HCT116 (cell line): ENCODE data around the gene FAM76B. TPM values are rescaled to one million over a fixed set of nuclear protein-coding genes. Genes with fewer than 3 reads are reported as not detected.

Experiments
- ATAC-seq: fragments of 200-7000 bp; cut with Tn5 transposase; 2 replicates; pipeline ENCODE4 v1.9.1; 2020; ENCODE audit warnings: mild to moderate bottlenecking, moderate library complexity
- BruUV-seq: library from RNA; stranded (reverse); fragments of 400-500 nt; replicated peaks from 2 replicates; lab custom pipeline; 2021; lab: Mats Ljungman, UMichigan
- CTCF ChIA-PET: fragments of 300-600 bp; sonication (Branson Sonifier 250); formaldehyde crosslinking; loops from one replicate; lab custom pipeline; 2021; ENCODE audit warnings: antibody characterized with exemption; lab: Charles Lee
- POLR2A ChIA-PET: fragments of 300-600, 350-600 bp; sonication (Branson Sonifier 250); formaldehyde crosslinking; loops from one replicate; lab custom pipeline; 2021; ENCODE audit warnings: antibody characterized with exemption; lab: Charles Lee
- RAD21 ChIA-PET, 2 experiments: fragments of 300-600 bp; sonication (Branson Sonifier 250); formaldehyde crosslinking; loops; one replicate each; lab custom pipeline; 2023; ENCODE audit warnings: low total read pairs in 2 of 2; ENCODE audit not compliant: uncharacterized antibody in 2 of 2, unreplicated experiment in 2 of 2, low non-redundant PET in 1 of 2; lab: Charles Lee
- DNase-seq: peaks from one replicate; pipeline ENCODE4 v3.0.0-alpha.2; 2010; ENCODE audit warnings: low read depth, low spot score
- H2AFZ ChIP-seq: fragments of 200-600 bp; shearing (Covaris generic), sonication (generic); 2 replicates; pipeline ENCODE4 v1.6.1; 2017; ENCODE audit warnings: low read depth, mixed run types, mixed read lengths, antibody characterized with exemption, low read length; ENCODE audit not compliant: poor library complexity, severe bottlenecking
- H3K27ac ChIP-seq: 2 replicates; pipeline ENCODE4 v1.5.1; 2012; ENCODE audit warnings: low read depth, low read length
- H3K27me3 ChIP-seq: fragments of 200-600 bp; sonication (generic); 2 replicates; pipeline ENCODE4 v1.6.1; 2016; ENCODE audit warnings: mixed run types, low read length, mixed read lengths; ENCODE audit not compliant: insufficient read depth
- H3K36me3 ChIP-seq, 2 experiments: fragments of 200-500 bp in 1 of 2; fragments of 200-600 bp in 1 of 2; sonication (Bioruptor generic) in 1 of 2; sonication (generic) in 1 of 2; 2 replicates each; pipeline versions ENCODE4 v1.5.1 to v1.6.1; 2014 to 2016; ENCODE audit warnings: low read length in 2 of 2, inconsistent platforms in 1 of 2, mixed read lengths in 1 of 2, mixed run types in 1 of 2; ENCODE audit not compliant: insufficient read depth in 2 of 2, control insufficient read depth in 1 of 2
- H3K4me1 ChIP-seq, 2 experiments: fragments of 200-600 bp in 1 of 2; sonication (generic) in 1 of 2; 2 replicates each; pipeline versions ENCODE4 v1.5.1 to v1.6.1; 2012 to 2017; ENCODE audit warnings: low read length in 2 of 2, inconsistent platforms in 1 of 2, mild to moderate bottlenecking in 1 of 2, mixed read lengths in 1 of 2, mixed run types in 1 of 2, moderate library complexity in 1 of 2; ENCODE audit not compliant: insufficient read depth in 2 of 2, control insufficient read depth in 1 of 2
- H3K4me2 ChIP-seq: fragments of 200-600 bp; sonication (generic); 2 replicates; pipeline ENCODE4 v1.6.1; 2017; ENCODE audit warnings: mixed run types, low read length, mixed read lengths
- H3K4me3 ChIP-seq, 2 experiments: fragments of 200-600 bp in 1 of 2; sonication (generic) in 1 of 2; replicated peaks in 1 of 2; 2 replicates each; pipeline ENCODE4 v1.5.1; 2011 to 2016; ENCODE audit warnings: low read length in 2 of 2, control low read depth in 1 of 2, low read depth in 1 of 2, mild to moderate bottlenecking in 1 of 2, mixed read lengths in 1 of 2, mixed run types in 1 of 2
- H3K79me2 ChIP-seq: fragments of 200-600 bp; sonication (generic); 2 replicates; pipeline ENCODE4 v1.6.1; 2017; ENCODE audit warnings: mild to moderate bottlenecking, mixed run types, low read length, moderate library complexity, mixed read lengths; ENCODE audit not compliant: insufficient read depth
- H3K9ac ChIP-seq: fragments of 200-600 bp; sonication (generic); 2 replicates; pipeline ENCODE4 v1.6.1; 2016; ENCODE audit warnings: low read length, mixed read lengths
- H3K9me2 ChIP-seq: fragments of 200-600 bp; sonication (generic), shearing (Covaris generic); 2 replicates; pipeline ENCODE4 v1.6.1; 2017; ENCODE audit warnings: mixed run types, mild to moderate bottlenecking, moderate library complexity; ENCODE audit not compliant: insufficient read depth
- H3K9me3 ChIP-seq, 2 experiments: fragments of 200-500 bp in 1 of 2; fragments of 200-600 bp in 1 of 2; sonication (Bioruptor generic) in 1 of 2; sonication (generic) in 1 of 2; 2 replicates each; pipeline ENCODE4 v1.6.1; 2014 to 2017; ENCODE audit warnings: low read length in 2 of 2, mixed read lengths in 2 of 2, inconsistent platforms in 1 of 2, low read depth in 1 of 2, mild to moderate bottlenecking in 1 of 2, mixed run types in 1 of 2, moderate library complexity in 1 of 2; ENCODE audit not compliant: control insufficient read depth in 1 of 2, insufficient read depth in 1 of 2
- H4K20me1 ChIP-seq: fragments of 200-600 bp; sonication (generic), shearing (Covaris generic); 2 replicates; pipeline ENCODE4 v1.6.1; 2017; ENCODE audit warnings: mixed run types, mild to moderate bottlenecking, moderate library complexity; ENCODE audit not compliant: insufficient read depth
- CEBPB ChIP-seq: IDR thresholded peaks from 2 replicates; pipeline ENCODE4 v1.6.1; 2012; ENCODE audit warnings: low read depth
- EGR1 ChIP-seq: IDR thresholded peaks from 2 replicates; pipeline ENCODE4 v1.6.1; 2012; ENCODE audit warnings: low read depth
- ELF1 ChIP-seq: IDR thresholded peaks from 2 replicates; pipeline ENCODE4 v1.6.1; 2012; ENCODE audit warnings: low read depth, borderline replicate concordance
- EZH2 ChIP-seq: fragments of 200-600 bp; sonication (generic); IDR thresholded peaks from 2 replicates; pipeline ENCODE4 v1.6.1; 2017; ENCODE audit warnings: antibody characterized with exemption, mixed run types
- EZH2phosphoT487 ChIP-seq: fragments of 200-600 bp; IDR thresholded peaks from 2 replicates; pipeline ENCODE4 v1.6.1; 2018; ENCODE audit warnings: antibody characterized with exemption, borderline replicate concordance
- JUND ChIP-seq: IDR thresholded peaks from 2 replicates; pipeline ENCODE4 v1.6.1; 2012
- POLR2A ChIP-seq: IDR thresholded peaks from 2 replicates; pipeline ENCODE4 v1.7.0; 2011; ENCODE audit warnings: borderline replicate concordance; ENCODE audit not compliant: insufficient read depth, insufficient read length; ENCODE audit errors: extremely low read depth
- RAD21 ChIP-seq: IDR thresholded peaks from 2 replicates; pipeline ENCODE4 v1.6.1; 2012; ENCODE audit warnings: low read depth, mild to moderate bottlenecking
- SRF ChIP-seq: IDR thresholded peaks from 2 replicates; pipeline ENCODE4 v1.6.1; 2012; ENCODE audit warnings: low read depth
- ZFX ChIP-seq: fragments of 450-650 bp; IDR thresholded peaks from 2 replicates; pipeline ENCODE4 v1.6.1; 2017
- ZNF274 ChIP-seq: fragments of 200-500 bp; sonication (Bioruptor generic); IDR thresholded peaks from 2 replicates; pipeline ENCODE4 v1.6.1; 2014; ENCODE audit warnings: mild to moderate bottlenecking, low read depth, low read length, inconsistent platforms
- intact Hi-C: fragments of 100-400 bp; cut with micrococcal nuclease; formaldehyde crosslinking; loops from 2 replicates; pipeline ENCODE4 v1.10.0; 2022
- total RNA-seq: library from RNA; stranded (reverse); gene quantifications from one replicate; pipeline ENCODE4 v1.2.1, GENCODE V29; 2021; ENCODE audit not compliant: unreplicated experiment
- TF ChIP-seq, protein P1 (sequence below), 3 experiments: fragments of 200-600 bp in 1 of 3; sonication (generic) in 1 of 3; IDR thresholded peaks in 2 of 3; conservative IDR thresholded peaks in 1 of 3; 2 replicates each; pipeline ENCODE4 v1.5.1; 2012 to 2017; ENCODE audit warnings: low read depth in 2 of 3, low read length in 2 of 3, antibody characterized with exemption in 1 of 3, borderline replicate concordance in 1 of 3, control low read depth in 1 of 3, mild to moderate bottlenecking in 1 of 3, mixed read lengths in 1 of 3, mixed run types in 1 of 3, moderate library complexity in 1 of 3; ENCODE audit not compliant: insufficient read depth in 1 of 3
- TF ChIP-seq, protein P2 (sequence below): IDR thresholded peaks from 2 replicates; pipeline ENCODE4 v1.6.1; 2012

Gene FAM76B
- total RNA-seq, 1 experiment from 2014 or later: 27.5 TPM

DNA sequence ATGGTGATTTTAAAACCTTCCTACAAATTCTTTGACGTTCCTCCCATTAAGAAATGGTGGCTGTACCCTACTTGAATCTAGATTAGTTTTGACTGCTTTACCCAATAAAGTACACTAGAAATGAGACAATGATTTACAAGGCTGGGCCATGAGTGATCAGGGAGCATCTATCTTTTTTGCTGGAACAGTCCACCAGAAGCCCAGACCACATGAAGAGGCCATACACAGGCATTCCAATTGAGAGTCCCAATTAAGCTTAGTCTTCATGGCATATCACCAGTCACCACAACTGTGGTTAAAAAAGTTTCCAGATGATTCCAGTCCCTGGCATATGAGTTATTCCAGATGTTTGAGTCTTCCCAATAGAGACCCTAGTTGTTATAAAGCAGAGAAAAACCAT is 39.5 kb downstream of the FAM76B start:
- RAD21 ChIA-PET: no interaction called here

More for the DNA sequence above, 39.5 kb downstream of the FAM76B start:
- DNase-seq (no peak), ATAC-seq (no peak)
- TF ChIP-seq, protein P1, sequence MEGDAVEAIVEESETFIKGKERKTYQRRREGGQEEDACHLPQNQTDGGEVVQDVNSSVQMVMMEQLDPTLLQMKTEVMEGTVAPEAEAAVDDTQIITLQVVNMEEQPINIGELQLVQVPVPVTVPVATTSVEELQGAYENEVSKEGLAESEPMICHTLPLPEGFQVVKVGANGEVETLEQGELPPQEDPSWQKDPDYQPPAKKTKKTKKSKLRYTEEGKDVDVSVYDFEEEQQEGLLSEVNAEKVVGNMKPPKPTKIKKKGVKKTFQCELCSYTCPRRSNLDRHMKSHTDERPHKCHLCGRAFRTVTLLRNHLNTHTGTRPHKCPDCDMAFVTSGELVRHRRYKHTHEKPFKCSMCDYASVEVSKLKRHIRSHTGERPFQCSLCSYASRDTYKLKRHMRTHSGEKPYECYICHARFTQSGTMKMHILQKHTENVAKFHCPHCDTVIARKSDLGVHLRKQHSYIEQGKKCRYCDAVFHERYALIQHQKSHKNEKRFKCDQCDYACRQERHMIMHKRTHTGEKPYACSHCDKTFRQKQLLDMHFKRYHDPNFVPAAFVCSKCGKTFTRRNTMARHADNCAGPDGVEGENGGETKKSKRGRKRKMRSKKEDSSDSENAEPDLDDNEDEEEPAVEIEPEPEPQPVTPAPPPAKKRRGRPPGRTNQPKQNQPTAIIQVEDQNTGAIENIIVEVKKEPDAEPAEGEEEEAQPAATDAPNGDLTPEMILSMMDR (IDR thresholded peaks at IDR 0.05 in 2 of 3, conservative IDR thresholded peaks at IDR 0.05 in 1 of 3; ENCODE audit: borderline replicate concordance in 1 of 3, insufficient read depth in 1 of 3, low read depth in 2 of 3, low read length in 2 of 3): no peak
- TF ChIP-seq ELF1 (no peak), SRF (no peak), EZH2 (no peak), EZH2phosphoT487 (no peak), POLR2A (no peak), ZFX (no peak), RAD21 (no peak), EGR1 (no peak), JUND (no peak), CEBPB (no peak), ZNF274 (no peak)
- TF ChIP-seq, protein P2, sequence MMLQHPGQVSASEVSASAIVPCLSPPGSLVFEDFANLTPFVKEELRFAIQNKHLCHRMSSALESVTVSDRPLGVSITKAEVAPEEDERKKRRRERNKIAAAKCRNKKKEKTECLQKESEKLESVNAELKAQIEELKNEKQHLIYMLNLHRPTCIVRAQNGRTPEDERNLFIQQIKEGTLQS: no peak
- POLR2A ChIA-PET: no interaction called here
- no peaks in the 10 kb centered on the region for H3K27me3 ChIP-seq
- H3K79me2 ChIP-seq: no peaks in the 10 kb centered on the region
- H3K9me2 ChIP-seq: no peaks in the 10 kb centered on the region
- H4K20me1 ChIP-seq: no peaks in the 10 kb centered on the region
- no peak overlapping the region for H2AFZ ChIP-seq
- H3K27ac ChIP-seq: no peak overlapping the region
- H3K9me3 ChIP-seq: no peaks in the 10 kb centered on the region
- no peaks in the 10 kb centered on the region for H3K36me3 ChIP-seq
- intact Hi-C loops: no loop called here
- H3K9ac ChIP-seq: no peak overlapping the region
- no peak overlapping the region for H3K4me3 ChIP-seq
- no peak overlapping the region for H3K4me2 ChIP-seq
- CTCF ChIA-PET: no interaction called here
- H3K4me1 ChIP-seq: no peaks in the 10 kb centered on the region
- BruUV-seq: no TSS peak
